K562 (cell line): Measurements from ENCODE around the gene CCDC77. TPM values are rescaled to one million over a fixed set of nuclear protein-coding genes. Genes with fewer than 3 reads are reported as not detected.

ENCODE experiments used
- ATAC-seq: fragments of 200-7000 bp; cut with Tn5 transposase; 3 replicates; pipeline ENCODE4 v1.9.1; 2020; ENCODE audit warnings: moderate library complexity
- BruUV-seq: library from RNA; stranded (reverse); fragments of 400-500 nt; replicated peaks from 2 replicates; lab custom pipeline; 2021; lab: Mats Ljungman, UMichigan
- CTCF ChIA-PET: fragments of 300-600 bp; formaldehyde crosslinking; extraction: SDS; loops from one replicate; lab custom pipeline; 2021; ENCODE audit warnings: low intra/inter-chr PET ratio; lab: Yijun Ruan, JAX
- POLR2A ChIA-PET: fragments of 300-600, 350-650 bp; sonication (Branson Sonifier 250); formaldehyde crosslinking; extraction: SDS; loops from one replicate; lab custom pipeline; 2021; ENCODE audit warnings: antibody characterized with exemption, inconsistent platforms; lab: Yijun Ruan, JAX
- DNase-seq, 4 experiments: peaks; one replicate each; pipeline versions ENCODE4 v3.0.0 to v3.0.0-alpha.2; 2011 to 2018; ENCODE audit warnings: low spot score in 3 of 4, mixed read lengths in 3 of 4; ENCODE audit errors: extremely low read depth in 1 of 4
- FAIRE-seq: peaks from 2 replicates; lab custom pipeline; 2011; peaks lifted over from hg19 to GRCh38; lab: Jason Lieb, UNC
- H2AFZ ChIP-seq: 2 replicates; pipeline ENCODE4 v1.6.0; 2011; ENCODE audit warnings: low read depth, low read length, control low read depth, inconsistent platforms
- H3K27ac ChIP-seq: fragments of 200-600 bp; 3 replicates; pipeline ENCODE4 v1.8.0; 2011; ENCODE audit warnings: low read depth, mild to moderate bottlenecking, control low read depth, inconsistent platforms, low read length, moderate library complexity, mixed read lengths; ENCODE audit errors: extremely low read depth
- H3K27me3 ChIP-seq, 2 experiments: fragments of 300-600 bp in 1 of 2; 2 replicates in 1 of 2; 3 replicates in 1 of 2; pipeline versions ENCODE4 v1.6.0 to v1.8.0; 2011; ENCODE audit warnings: inconsistent platforms in 2 of 2, low read length in 2 of 2, mild to moderate bottlenecking in 1 of 2, mixed read lengths in 1 of 2, moderate library complexity in 1 of 2; ENCODE audit not compliant: control insufficient read depth in 2 of 2, insufficient read depth in 2 of 2
- H3K36me3 ChIP-seq: fragments of 300-600 bp; 3 replicates; pipeline ENCODE4 v1.8.0; 2011; ENCODE audit warnings: mild to moderate bottlenecking, low read length, inconsistent platforms; ENCODE audit not compliant: control insufficient read depth, insufficient read depth
- H3K4me1 ChIP-seq, 2 experiments: fragments of 200-600 bp in 1 of 2; replicated peaks in 1 of 2; 2 replicates in 1 of 2; 3 replicates in 1 of 2; pipeline versions ENCODE4 v1.5.1 to v1.8.0; 2011; ENCODE audit warnings: inconsistent platforms in 2 of 2, low read length in 2 of 2, mild to moderate bottlenecking in 1 of 2, mixed read lengths in 1 of 2, moderate library complexity in 1 of 2; ENCODE audit not compliant: control insufficient read depth in 2 of 2, insufficient read depth in 2 of 2
- H3K4me2 ChIP-seq: 2 replicates; pipeline ENCODE4 v1.6.1; 2011; ENCODE audit warnings: low read length, control low read depth, inconsistent platforms, mixed read lengths; ENCODE audit not compliant: insufficient read depth
- H3K4me3 ChIP-seq: fragments of 200-600 bp; sonication (generic), shearing (Covaris generic); 2 replicates; pipeline ENCODE4 v1.5.1; 2016; ENCODE audit warnings: control low read depth, inconsistent platforms
- H3K79me2 ChIP-seq: fragments of 200-600 bp; 3 replicates; pipeline ENCODE4 v1.8.0; 2011; ENCODE audit warnings: low read length, inconsistent platforms; ENCODE audit not compliant: control insufficient read depth, insufficient read depth
- H3K9ac ChIP-seq, 2 experiments: 2 replicates each; pipeline versions ENCODE4 v1.6.0 to v1.6.1; 2011; ENCODE audit warnings: low read depth in 2 of 2, low read length in 2 of 2, control low read depth in 1 of 2, inconsistent platforms in 1 of 2, mild to moderate bottlenecking in 1 of 2, mixed read lengths in 1 of 2; ENCODE audit not compliant: insufficient read depth in 1 of 2
- H3K9me1 ChIP-seq: one replicate; pipeline ENCODE4 v1.6.0; 2011; ENCODE audit warnings: inconsistent platforms, mild to moderate bottlenecking, low read length, moderate library complexity; ENCODE audit not compliant: control insufficient read depth, insufficient read depth
- H3K9me3 ChIP-seq: replicated peaks from 2 replicates; pipeline ENCODE4 v1.5.1; 2011; ENCODE audit warnings: low read depth, low read length, inconsistent platforms; ENCODE audit not compliant: control insufficient read depth, insufficient read depth
- H4K20me1 ChIP-seq: replicated peaks from 2 replicates; pipeline ENCODE4 v1.6.1; 2011; ENCODE audit warnings: low read length, inconsistent platforms, mixed read lengths; ENCODE audit not compliant: control insufficient read depth, insufficient read depth
- ARID1B ChIP-seq: fragments of 450-650 bp; IDR thresholded peaks from 2 replicates; pipeline ENCODE4 v1.6.1; 2016; ENCODE audit warnings: antibody characterized with exemption, mild to moderate bottlenecking, inconsistent platforms
- ARID3B ChIP-seq: fragments of 250-450 bp; sonication (Bioruptor Pico); IDR thresholded peaks from 2 replicates; pipeline ENCODE4 v1.4.0; 2020; ENCODE audit warnings: borderline replicate concordance
- CCAR2 ChIP-seq: fragments of 200-400 bp; formaldehyde crosslinking; IDR thresholded peaks from 2 replicates; pipeline ENCODE4 v1.6.1; 2017; ENCODE audit warnings: mild to moderate bottlenecking, low read depth, low read length
- FIP1L1 ChIP-seq: fragments of 200-400 bp; formaldehyde crosslinking; IDR thresholded peaks from 2 replicates; pipeline ENCODE4 v1.6.1; 2018; ENCODE audit warnings: mild to moderate bottlenecking, low read depth, low read length; ENCODE audit not compliant: poor library complexity, severe bottlenecking
- POLR2AphosphoS5 ChIP-seq: IDR thresholded peaks from 2 replicates; pipeline ENCODE4 v1.6.1; 2011; ENCODE audit warnings: mild to moderate bottlenecking, low read depth, low read length, moderate library complexity; ENCODE audit not compliant: control insufficient read depth, insufficient read depth
- POU5F1 ChIP-seq: fragments of 150-350 bp; IDR thresholded peaks from 2 replicates; pipeline ENCODE4 v1.6.1; 2014; ENCODE audit warnings: borderline replicate concordance, low read length, low read depth, mild to moderate bottlenecking; ENCODE audit not compliant: partially characterized antibody
- SNIP1 ChIP-seq: fragments of 450-650 bp; IDR thresholded peaks from 2 replicates; pipeline ENCODE4 v1.7.1; 2017; ENCODE audit warnings: low read depth, mild to moderate bottlenecking
- TCF3 ChIP-seq: sonication (generic); formaldehyde crosslinking; IDR thresholded peaks from 2 replicates; pipeline ENCODE4 v1.4.0; 2020; ENCODE audit warnings: mild to moderate bottlenecking, missing genetic modification reagents
- ZNF12 ChIP-seq: sonication (generic); formaldehyde crosslinking; IDR thresholded peaks from 2 replicates; pipeline ENCODE4 v1.4.0; 2020; ENCODE audit warnings: mild to moderate bottlenecking, missing genetic modification reagents
- ZNF143 ChIP-seq: sonication (generic); formaldehyde crosslinking; IDR thresholded peaks from 2 replicates; pipeline ENCODE4 v1.9.0; 2022; ENCODE audit warnings: mild to moderate bottlenecking, missing genetic modification reagents
- ZNF384 ChIP-seq: IDR thresholded peaks from 2 replicates; pipeline ENCODE4 v1.6.1; 2012; ENCODE audit warnings: low read depth, low read length, improper control_type of control experiment
- ZNF785 ChIP-seq: fragments of 250-450 bp; sonication (Bioruptor Pico); IDR thresholded peaks from 2 replicates; pipeline ENCODE4 v1.4.0; 2020; ENCODE audit warnings: mild to moderate bottlenecking
- WGBS: fragments of 100-300 bp; shearing (Covaris generic); methylation state at CpG from one replicate; pipeline ENCODE4 v1.1.6; 2016; ENCODE audit warnings: low coverage, mixed read lengths; ENCODE audit not compliant: insufficient coverage; ENCODE audit errors: missing lambda C conversion rate; 5-methylcytosine and 5-hydroxymethylcytosine counted together
- in situ Hi-C: fragments of 300-500 bp; cut with MboI; formaldehyde crosslinking; loops from 4 replicates; pipeline ENCODE4 v1.15.0; 2018; ENCODE audit warnings: inconsistent platforms, mixed read lengths
- intact Hi-C: fragments of 100-400 bp; cut with micrococcal nuclease; formaldehyde crosslinking; loops from 2 replicates; pipeline ENCODE4 v1.14.2; 2022
- polyA plus RNA-seq, 8 experiments: library from polyadenylated mRNA; depleted of rRNA in 4 of 8; stranded (reverse) in 5 of 8; unstranded in 3 of 8; fragments of >200 nt; fragmentation: Nextera tagmentation in 2 of 8; fragmentation: Illumina TruSeq in 1 of 8; extraction: Ambion mirVana in 2 of 8; extraction: Trizol in 1 of 8; gene quantifications; 2 replicates each; pipeline versions ENCODE4 v1.2.1 to v1.2.3, GENCODE V29; 2011 to 2014; ENCODE audit warnings: inconsistent platforms in 1 of 8, missing spikeins in 1 of 8
- total RNA-seq, 7 experiments: library from RNA; depleted of rRNA in 6 of 7; stranded (reverse); fragments of >200 nt in 6 of 7; fragmentation: Illumina TruSeq in 2 of 7; extraction: Trizol in 2 of 7; gene quantifications; 2 replicates each; pipeline versions ENCODE4 v1.2.1 to v1.2.3, GENCODE V29; 2011 to 2021; ENCODE audit warnings: low replicate concordance in 1 of 7
- TF ChIP-seq, protein P1 (sequence below): fragments of 200-800 bp; sonication (Bioruptor generic); IDR thresholded peaks from 2 replicates; pipeline ENCODE4 v1.6.1; 2016; ENCODE audit warnings: missing genetic modification characterization, missing compliant biosample characterization

The CCDC77 gene
- total and polyA plus RNA-seq, 9 of the 15 experiments (the other 6 are each of a cell fraction or from before 2014, with no cell fraction given) = 10.5 to 26.5 (median 17.8) TPM

DNA sequence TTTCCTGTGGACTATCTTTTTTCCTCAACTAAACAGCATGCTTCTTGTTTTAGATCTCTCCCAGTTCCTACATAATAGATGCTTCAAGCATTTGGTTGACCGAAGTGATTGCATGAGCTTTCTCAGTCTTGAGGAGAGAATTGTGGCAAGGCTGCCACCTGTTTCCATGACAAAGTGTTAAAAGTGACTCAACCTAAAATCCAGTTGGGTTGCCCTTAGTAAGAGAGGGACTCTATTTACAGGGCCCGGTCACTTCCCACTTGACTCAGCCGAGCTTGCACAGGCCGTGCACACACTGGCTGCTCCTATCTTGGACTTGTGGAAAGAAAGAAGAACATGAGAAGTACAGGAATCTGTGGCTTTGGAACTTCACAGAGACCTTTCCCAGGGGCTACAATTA lies 56.2 kb downstream of the CCDC77 start:
- no TSS peak for BruUV-seq
- ATAC-seq (no peak), DNase-seq (no peak), FAIRE-seq (no peak)
- intact Hi-C loops (no loop called here), in situ Hi-C loops (loop anchor here (5.0 kb wide), 1 partner anchor 85 kb away; no protein-coding TSS in a partner anchor)
- TF ChIP-seq, protein P1, sequence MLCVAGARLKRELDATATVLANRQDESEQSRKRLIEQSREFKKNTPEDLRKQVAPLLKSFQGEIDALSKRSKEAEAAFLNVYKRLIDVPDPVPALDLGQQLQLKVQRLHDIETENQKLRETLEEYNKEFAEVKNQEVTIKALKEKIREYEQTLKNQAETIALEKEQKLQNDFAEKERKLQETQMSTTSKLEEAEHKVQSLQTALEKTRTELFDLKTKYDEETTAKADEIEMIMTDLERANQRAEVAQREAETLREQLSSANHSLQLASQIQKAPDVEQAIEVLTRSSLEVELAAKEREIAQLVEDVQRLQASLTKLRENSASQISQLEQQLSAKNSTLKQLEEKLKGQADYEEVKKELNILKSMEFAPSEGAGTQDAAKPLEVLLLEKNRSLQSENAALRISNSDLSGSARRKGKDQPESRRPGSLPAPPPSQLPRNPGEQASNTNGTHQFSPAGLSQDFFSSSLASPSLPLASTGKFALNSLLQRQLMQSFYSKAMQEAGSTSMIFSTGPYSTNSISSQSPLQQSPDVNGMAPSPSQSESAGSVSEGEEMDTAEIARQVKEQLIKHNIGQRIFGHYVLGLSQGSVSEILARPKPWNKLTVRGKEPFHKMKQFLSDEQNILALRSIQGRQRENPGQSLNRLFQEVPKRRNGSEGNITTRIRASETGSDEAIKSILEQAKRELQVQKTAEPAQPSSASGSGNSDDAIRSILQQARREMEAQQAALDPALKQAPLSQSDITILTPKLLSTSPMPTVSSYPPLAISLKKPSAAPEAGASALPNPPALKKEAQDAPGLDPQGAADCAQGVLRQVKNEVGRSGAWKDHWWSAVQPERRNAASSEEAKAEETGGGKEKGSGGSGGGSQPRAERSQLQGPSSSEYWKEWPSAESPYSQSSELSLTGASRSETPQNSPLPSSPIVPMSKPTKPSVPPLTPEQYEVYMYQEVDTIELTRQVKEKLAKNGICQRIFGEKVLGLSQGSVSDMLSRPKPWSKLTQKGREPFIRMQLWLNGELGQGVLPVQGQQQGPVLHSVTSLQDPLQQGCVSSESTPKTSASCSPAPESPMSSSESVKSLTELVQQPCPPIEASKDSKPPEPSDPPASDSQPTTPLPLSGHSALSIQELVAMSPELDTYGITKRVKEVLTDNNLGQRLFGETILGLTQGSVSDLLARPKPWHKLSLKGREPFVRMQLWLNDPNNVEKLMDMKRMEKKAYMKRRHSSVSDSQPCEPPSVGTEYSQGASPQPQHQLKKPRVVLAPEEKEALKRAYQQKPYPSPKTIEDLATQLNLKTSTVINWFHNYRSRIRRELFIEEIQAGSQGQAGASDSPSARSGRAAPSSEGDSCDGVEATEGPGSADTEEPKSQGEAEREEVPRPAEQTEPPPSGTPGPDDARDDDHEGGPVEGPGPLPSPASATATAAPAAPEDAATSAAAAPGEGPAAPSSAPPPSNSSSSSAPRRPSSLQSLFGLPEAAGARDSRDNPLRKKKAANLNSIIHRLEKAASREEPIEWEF (CRISPR knock-in tag) = no peak
- TF ChIP-seq ARID3B (CRISPR knock-in tag) (no peak), TCF3 (no peak), POLR2AphosphoS5 (no peak), ARID1B (no peak), FIP1L1 (no peak), SNIP1 (no peak), ZNF143 (no peak), POU5F1 (no peak), CCAR2 (no peak), ZNF785 (CRISPR knock-in tag) (no peak), ZNF384 (no peak), ZNF12 (no peak)
- Histone ChIP-seq H3K79me2 (no peaks in the 10 kb centered on the region), H3K4me2 (no peak overlapping the region), H3K9ac (no peak overlapping the region), H3K27ac (no peak overlapping the region), H3K9me3 (no peaks in the 10 kb centered on the region; the same call in 1 of the 2 replicates), H4K20me1 (peaks cover 4% of the 10 kb centered on the region; the same call in 1 of the 2 replicates), H3K9me1 (no peaks in the 10 kb centered on the region), H3K4me3 (no peak overlapping the region), H2AFZ (no peak overlapping the region), H3K27me3 (peaks cover 8 to 24% of the 10 kb centered on the region in 2 experiments; a peak in 4 of 5 replicates), H3K4me1 (peaks cover 0 to 23% of the 10 kb centered on the region in 2 experiments; a peak in 2 of 5 replicates), H3K36me3 (no peaks in the 10 kb centered on the region)
- CTCF ChIA-PET = no interaction called here
- POLR2A ChIA-PET = no interaction called here
- 0% methylated on average over 4 of the region's 4 CpGs for WGBS
